Adrenal gland (tissue), 12 donors: ENCODE data around the gene HOMER2. TPM values are rescaled to one million over a fixed set of nuclear protein-coding genes. Genes with fewer than 3 reads are reported as not detected.

ENCODE experiments used
- DNase-seq, 7 donors: peaks; one replicate each; pipeline ENCODE4 v3.0.0-alpha.2; 2019 to 2020
- H3K27ac ChIP-seq, 5 donors: fragments of 200-600 bp; sonication (generic) in 4 of 5; 1 replicate in 3 of 5; 2 replicates in 2 of 5; pipeline versions ENCODE4 v1.5.1 to v1.8.0; 2016 to 2020; ENCODE audit warnings: mild to moderate bottlenecking in 1 of 5
- H3K27me3 ChIP-seq: fragments of 200-600 bp; 2 replicates; pipeline ENCODE4 v1.8.0; 2021
- H3K36me3 ChIP-seq, 2 donors: fragments of 200-600 bp; replicated peaks in 1 of 2; 1 replicate in 1 of 2; 2 replicates in 1 of 2; pipeline versions ENCODE4 v1.5.1 to v1.8.0; 2018 to 2022
- H3K4me1 ChIP-seq, 2 donors: fragments of 200-600 bp; replicated peaks in 1 of 2; 1 replicate in 1 of 2; 2 replicates in 1 of 2; pipeline versions ENCODE4 v1.5.1 to v1.8.0; 2018 to 2021
- H3K4me3 ChIP-seq, 4 donors: fragments of 200-600 bp; sonication (generic) in 3 of 4; one replicate each; pipeline ENCODE4 v1.5.1; 2016 to 2018
- H3K9me3 ChIP-seq, 3 donors: fragments of 200-600 bp; sonication (generic) in 1 of 3; replicated peaks in 1 of 3; 1 replicate in 2 of 3; 2 replicates in 1 of 3; pipeline versions ENCODE4 v1.5.1 to v1.8.0; 2016 to 2021
- POLR2A ChIP-seq, 2 donors: fragments of 450-650 bp; IDR thresholded peaks; one replicate each; pipeline ENCODE4 v1.6.1; 2017; ENCODE audit warnings: antibody characterized with exemption in 2 of 2, mild to moderate bottlenecking in 2 of 2, moderate library complexity in 1 of 2
- WGBS, 4 donors: extraction: QIAGEN DNeasy Blood & Tissue Kit in 2 of 4; methylation state at CpG; one replicate each; pipeline versions ENCODE4 v1.1.5 to v1.1.7; 2013 to 2017; 5-methylcytosine and 5-hydroxymethylcytosine counted together
- intact Hi-C, 2 donors: fragments of 100-400 bp; cut with DNase I; formaldehyde crosslinking; loops; one replicate each; pipeline versions ENCODE4 v1.14.1 to v1.15.0; 2022 to 2023
- polyA plus RNA-seq, 3 donors: library from polyadenylated mRNA; stranded (reverse); fragments of 200-250 nt in 2 of 3; fragments of 350-450 nt in 1 of 3; fragmentation: Illumina TruSeq in 1 of 3; extraction: RNeasy Lipid Tissue Mini Kit (QIAGEN cat#74804) in 1 of 3; gene quantifications; one replicate each; pipeline ENCODE4 v1.2.3, GENCODE V29; 2013 to 2014
- total RNA-seq, 9 donors: library from RNA; depleted of rRNA in 4 of 9; stranded (reverse); fragments of >200 nt in 4 of 9; fragments of 120-200 nt in 1 of 9; fragmentation: NEBNext Ultra II Directional in 1 of 9; extraction: Animal tissue kit (Norgen Biotek cat#: 25700) in 1 of 9; gene quantifications; one replicate each; pipeline versions ENCODE4 v1.1.0 to v1.2.4, GENCODE V29; 2013 to 2023
- TF ChIP-seq, protein P1 (sequence below), 6 experiments: fragments of 450-650 bp in 4 of 6; fragments of 200-600 bp in 2 of 6; sonication (generic) in 1 of 6; IDR thresholded peaks; 1 replicate in 5 of 6; 2 replicates in 1 of 6; pipeline versions ENCODE4 v1.5.1 to v1.8.0; 2016 to 2021; ENCODE audit warnings: antibody characterized with exemption in 6 of 6, mild to moderate bottlenecking in 2 of 6, moderate library complexity in 1 of 6
- donor health status: healthy with polysubstance abuse.
- donor health status: Bipolar disorder and iron deficiency.
- donor health status: DM: yes; HTN: yes; CAD: no.
- donor health status: DM: no; HTN: no; CAD: no.
- donor health status: DM: no; HTN: no; CAD: no.
- donor health status: DM: yes; HTN: yes; CAD: no.

HOMER2 gene
- total and polyA plus RNA-seq, 12 donors: 6.5 to 43.1 (median 23.4) TPM

DNA sequence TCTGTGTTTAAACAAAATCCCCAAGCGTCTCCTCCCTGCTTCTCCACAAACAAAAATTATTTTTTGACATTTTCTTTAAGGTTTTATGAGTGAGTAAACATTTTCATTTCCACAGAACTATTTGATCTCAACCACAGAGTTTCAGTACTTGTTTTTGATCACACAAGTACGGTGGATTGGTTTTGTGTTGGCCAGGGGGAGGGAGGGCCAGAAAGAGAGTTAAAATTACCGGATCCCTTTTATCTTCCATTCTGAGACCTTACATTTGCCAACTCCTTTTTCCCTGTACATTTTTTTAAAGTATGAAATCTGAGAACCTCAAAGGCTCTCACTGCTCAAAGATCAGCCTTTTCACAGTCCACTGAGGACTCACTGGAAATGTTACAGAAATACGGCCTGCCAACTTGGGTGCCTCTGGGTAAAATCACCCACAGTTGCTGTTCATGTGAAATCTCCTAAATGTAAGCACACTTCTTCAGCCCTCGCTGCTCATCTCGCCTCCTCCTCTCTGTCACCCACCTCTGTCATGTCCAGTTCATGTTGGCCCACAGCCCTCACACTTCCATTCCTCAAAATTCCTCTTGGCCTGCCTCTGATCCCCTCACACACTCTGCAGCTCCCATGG is 1.7 kb downstream of the HOMER2 start:
- no peak overlapping the region for H3K27ac ChIP-seq
- H3K9me3 ChIP-seq: no peaks in the 10 kb centered on the region
- H3K4me3 ChIP-seq: no peak overlapping the region
- intact Hi-C loops: loop anchor here in 1 of 2 donors (10.0 kb wide), 1 partner anchor 46 kb away; no protein-coding TSS in a partner anchor
- H3K36me3 ChIP-seq: no peaks in the 10 kb centered on the region
- peaks cover 0 to 12% of the 10 kb centered on the region in 2 donors for H3K4me1 ChIP-seq
- WGBS, 4 donors: 71 to 78% (median 72%) methylated on average over 6 of the region's 6 CpGs
- DNase-seq: no peak
- TF ChIP-seq, protein P1, sequence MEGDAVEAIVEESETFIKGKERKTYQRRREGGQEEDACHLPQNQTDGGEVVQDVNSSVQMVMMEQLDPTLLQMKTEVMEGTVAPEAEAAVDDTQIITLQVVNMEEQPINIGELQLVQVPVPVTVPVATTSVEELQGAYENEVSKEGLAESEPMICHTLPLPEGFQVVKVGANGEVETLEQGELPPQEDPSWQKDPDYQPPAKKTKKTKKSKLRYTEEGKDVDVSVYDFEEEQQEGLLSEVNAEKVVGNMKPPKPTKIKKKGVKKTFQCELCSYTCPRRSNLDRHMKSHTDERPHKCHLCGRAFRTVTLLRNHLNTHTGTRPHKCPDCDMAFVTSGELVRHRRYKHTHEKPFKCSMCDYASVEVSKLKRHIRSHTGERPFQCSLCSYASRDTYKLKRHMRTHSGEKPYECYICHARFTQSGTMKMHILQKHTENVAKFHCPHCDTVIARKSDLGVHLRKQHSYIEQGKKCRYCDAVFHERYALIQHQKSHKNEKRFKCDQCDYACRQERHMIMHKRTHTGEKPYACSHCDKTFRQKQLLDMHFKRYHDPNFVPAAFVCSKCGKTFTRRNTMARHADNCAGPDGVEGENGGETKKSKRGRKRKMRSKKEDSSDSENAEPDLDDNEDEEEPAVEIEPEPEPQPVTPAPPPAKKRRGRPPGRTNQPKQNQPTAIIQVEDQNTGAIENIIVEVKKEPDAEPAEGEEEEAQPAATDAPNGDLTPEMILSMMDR (IDR thresholded peaks at IDR 0.05): no peak
- TF ChIP-seq POLR2A (IDR thresholded peaks at IDR 0.05): no peak
- no peaks in the 10 kb centered on the region for H3K27me3 ChIP-seq

DNA sequence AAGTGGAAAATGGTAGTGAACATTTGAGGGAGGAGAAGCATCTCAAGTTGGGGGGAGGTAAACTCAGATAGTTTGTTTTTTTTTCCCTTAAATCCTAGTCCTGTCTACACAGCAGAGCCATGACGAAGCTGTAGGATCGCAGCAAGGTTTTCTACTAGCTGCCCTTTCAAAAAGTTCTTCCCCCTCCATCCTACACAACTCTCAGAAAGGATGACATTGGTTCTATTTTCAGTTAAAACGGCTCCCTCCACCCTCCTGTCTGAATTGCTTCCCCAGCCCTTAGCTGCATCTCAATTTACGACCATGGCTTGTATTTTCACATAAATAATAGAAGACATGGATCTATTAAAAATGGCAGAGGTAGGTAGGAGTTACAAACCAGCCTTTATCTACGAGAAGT is 2.2 kb downstream of the HOMER2 start:
- Histone ChIP-seq H3K27me3 (no peaks in the 10 kb centered on the region), H3K4me3 (no peak overlapping the region), H3K4me1 (peaks cover 0 to 12% of the 10 kb centered on the region in 2 donors), H3K9me3 (no peaks in the 10 kb centered on the region), H3K27ac (no peak overlapping the region), H3K36me3 (no peaks in the 10 kb centered on the region)
- intact Hi-C loops: loop anchor here in 1 of 2 donors (10.0 kb wide), 1 partner anchor 45 kb away; no protein-coding TSS in a partner anchor
- WGBS, 4 donors: 70 to 89% (median 83%) methylated on average over 5 of the region's 5 CpGs
- TF ChIP-seq POLR2A (IDR thresholded peaks at IDR 0.05): no peak
- TF ChIP-seq, protein P1 (IDR thresholded peaks at IDR 0.05): no peak
- DNase-seq: no peak

DNA sequence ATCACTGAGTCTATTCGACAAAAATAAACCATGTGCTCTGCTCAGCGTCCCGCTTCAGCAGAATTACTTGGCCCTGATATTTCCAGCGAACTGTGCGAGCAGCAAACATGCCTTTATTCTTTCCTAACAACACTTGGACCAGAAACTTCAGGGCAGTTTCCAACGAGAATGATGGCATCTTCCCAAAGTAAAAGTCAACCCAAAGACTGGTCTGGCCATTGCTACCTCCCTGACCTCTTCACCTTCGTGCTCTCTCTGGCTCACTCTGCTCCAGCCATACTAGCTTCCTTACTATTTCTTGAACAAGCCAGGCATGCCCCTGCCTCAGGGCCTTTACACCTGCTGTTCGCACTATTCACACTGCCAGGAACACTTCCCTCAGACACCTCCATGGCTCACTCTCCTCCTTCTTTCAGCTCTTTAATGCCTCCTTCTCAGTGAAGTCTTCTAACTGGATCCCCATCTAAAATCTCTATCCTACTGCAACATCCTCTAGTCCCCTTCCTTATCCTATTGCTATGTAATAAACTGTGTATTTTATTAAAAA is 6.3 kb downstream of the HOMER2 start:
- H3K4me1 ChIP-seq: peaks cover 0 to 3% of the 10 kb centered on the region in 2 donors
- no peak overlapping the region for H3K27ac ChIP-seq
- H3K9me3 ChIP-seq: no peaks in the 10 kb centered on the region
- WGBS, 4 donors: 88 to 90% (median 90%) methylated on average over 8 of the region's 8 CpGs
- TF ChIP-seq, protein P1 (IDR thresholded peaks at IDR 0.05): no peak
- TF ChIP-seq POLR2A (IDR thresholded peaks at IDR 0.05): no peak
- H3K4me3 ChIP-seq: no peak overlapping the region
- no peaks in the 10 kb centered on the region for H3K36me3 ChIP-seq
- intact Hi-C loops: no loop called here
- no peaks in the 10 kb centered on the region for H3K27me3 ChIP-seq
- no peak for DNase-seq

DNA sequence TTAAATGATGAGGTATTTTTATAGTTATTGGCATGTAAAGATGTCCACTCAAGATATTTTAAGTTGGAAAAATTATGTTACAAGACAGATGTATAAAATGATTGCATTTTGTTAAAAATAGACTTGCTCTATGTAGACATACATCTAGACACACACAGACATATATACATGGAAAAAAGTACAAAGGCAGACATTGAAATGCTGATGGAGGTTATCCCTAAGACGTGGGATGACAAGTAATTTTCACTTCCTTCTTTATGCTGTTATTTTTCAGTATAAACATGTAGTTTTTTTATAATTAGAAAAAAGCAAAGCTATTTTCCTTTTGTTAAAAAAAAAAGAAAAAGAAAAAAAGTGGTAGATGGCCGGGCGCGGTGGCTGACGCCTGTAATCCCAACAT is 7.2 kb downstream of the HOMER2 start:
- Histone ChIP-seq H3K4me3 (no peak overlapping the region), H3K36me3 (no peaks in the 10 kb centered on the region), H3K27ac (no peak overlapping the region), H3K4me1 (no peaks in the 10 kb centered on the region), H3K9me3 (no peaks in the 10 kb centered on the region), H3K27me3 (no peaks in the 10 kb centered on the region)
- 79 to 92% (median 88%) methylated on average over 5 of the region's 5 CpGs for WGBS, 4 donors
- DNase-seq: no peak
- no peak for TF ChIP-seq POLR2A (IDR thresholded peaks at IDR 0.05)
- TF ChIP-seq, protein P1 (IDR thresholded peaks at IDR 0.05): no peak
- intact Hi-C loops: no loop called here
